ENCODE data around the gene SLC43A2. TPM values are rescaled to one million over a fixed set of nuclear protein-coding genes. Genes with fewer than 3 reads are reported as not detected.

The SLC43A2 gene
- polyA plus RNA-seq, 1 donor from 2014 or later, result 60.1 TPM

- Histone ChIP-seq H3K79me2 (replicated peaks; ENCODE audit: insufficient read depth, low read length) (no peaks in the 10 kb centered on the region), H3K9me2 (ENCODE audit: insufficient read depth, low read length) (no peaks in the 10 kb centered on the region), H3K36me3 (ENCODE audit: insufficient read depth, low read length) (no peaks in the 10 kb centered on the region), H3K27ac (ENCODE audit: low read length) (no peak overlapping the region), H3K27me3 (ENCODE audit: insufficient read depth, low read depth, low read length) (no peaks in the 10 kb centered on the region), H2AFZ (ENCODE audit: low read depth, low read length) (no peak overlapping the region), H3K4me3 (ENCODE audit: low read length) (no peak overlapping the region), H3K9ac (ENCODE audit: low read length) (no peak overlapping the region), H4K20me1 (ENCODE audit: insufficient read depth) (no peaks in the 10 kb centered on the region), H3K9me3 (ENCODE audit: low read length) (no peaks in the 10 kb centered on the region), H3F3A (ENCODE audit: insufficient read depth, low read length, poor library complexity, severe bottlenecking) (no peaks in the 10 kb centered on the region), H3K4me2 (ENCODE audit: low read length) (no peak overlapping the region)
- no peak for TF ChIP-seq TAF1 (IDR thresholded peaks at IDR 0.05; ENCODE audit: low read depth)
- TF ChIP-seq POLR2AphosphoS5 (IDR thresholded peaks at IDR 0.05), result no peak
- no peak for TF ChIP-seq EP300 (conservative IDR thresholded peaks at IDR 0.05; ENCODE audit: poor library complexity, severe bottlenecking)
- TF ChIP-seq EZH2 (IDR thresholded peaks at IDR 0.05; ENCODE audit: borderline replicate concordance, insufficient read depth, low read length, poor library complexity, severe bottlenecking), result no peak
- TF ChIP-seq SMC3 (conservative IDR thresholded peaks at IDR 0.05; ENCODE audit: poor library complexity), result no peak
- TF ChIP-seq, protein P1, sequence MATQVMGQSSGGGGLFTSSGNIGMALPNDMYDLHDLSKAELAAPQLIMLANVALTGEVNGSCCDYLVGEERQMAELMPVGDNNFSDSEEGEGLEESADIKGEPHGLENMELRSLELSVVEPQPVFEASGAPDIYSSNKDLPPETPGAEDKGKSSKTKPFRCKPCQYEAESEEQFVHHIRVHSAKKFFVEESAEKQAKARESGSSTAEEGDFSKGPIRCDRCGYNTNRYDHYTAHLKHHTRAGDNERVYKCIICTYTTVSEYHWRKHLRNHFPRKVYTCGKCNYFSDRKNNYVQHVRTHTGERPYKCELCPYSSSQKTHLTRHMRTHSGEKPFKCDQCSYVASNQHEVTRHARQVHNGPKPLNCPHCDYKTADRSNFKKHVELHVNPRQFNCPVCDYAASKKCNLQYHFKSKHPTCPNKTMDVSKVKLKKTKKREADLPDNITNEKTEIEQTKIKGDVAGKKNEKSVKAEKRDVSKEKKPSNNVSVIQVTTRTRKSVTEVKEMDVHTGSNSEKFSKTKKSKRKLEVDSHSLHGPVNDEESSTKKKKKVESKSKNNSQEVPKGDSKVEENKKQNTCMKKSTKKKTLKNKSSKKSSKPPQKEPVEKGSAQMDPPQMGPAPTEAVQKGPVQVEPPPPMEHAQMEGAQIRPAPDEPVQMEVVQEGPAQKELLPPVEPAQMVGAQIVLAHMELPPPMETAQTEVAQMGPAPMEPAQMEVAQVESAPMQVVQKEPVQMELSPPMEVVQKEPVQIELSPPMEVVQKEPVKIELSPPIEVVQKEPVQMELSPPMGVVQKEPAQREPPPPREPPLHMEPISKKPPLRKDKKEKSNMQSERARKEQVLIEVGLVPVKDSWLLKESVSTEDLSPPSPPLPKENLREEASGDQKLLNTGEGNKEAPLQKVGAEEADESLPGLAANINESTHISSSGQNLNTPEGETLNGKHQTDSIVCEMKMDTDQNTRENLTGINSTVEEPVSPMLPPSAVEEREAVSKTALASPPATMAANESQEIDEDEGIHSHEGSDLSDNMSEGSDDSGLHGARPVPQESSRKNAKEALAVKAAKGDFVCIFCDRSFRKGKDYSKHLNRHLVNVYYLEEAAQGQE (IDR thresholded peaks at IDR 0.05; ENCODE audit: borderline replicate concordance), result no peak
- no peak for TF ChIP-seq CTCF (IDR thresholded peaks at IDR 0.05; ENCODE audit: poor library complexity, severe bottlenecking)
- no peak for TF ChIP-seq MXI1 (conservative IDR thresholded peaks at IDR 0.05; ENCODE audit: poor library complexity, severe bottlenecking)
- no peak for TF ChIP-seq RAD21 (conservative IDR thresholded peaks at IDR 0.05)
Observed at GRCh38 chr17:1612400-1612799, 16.2 kb downstream of the SLC43A2 start.

GRCh38 chr17:1611715-1612114 lies 16.9 kb downstream of the SLC43A2 start:
- H3K9me2 ChIP-seq (ENCODE audit: insufficient read depth, low read length), result no peaks in the 10 kb centered on the region
- TF ChIP-seq EP300 (conservative IDR thresholded peaks at IDR 0.05; ENCODE audit: poor library complexity, severe bottlenecking), result no peak
- no peak for TF ChIP-seq CTCF (IDR thresholded peaks at IDR 0.05; ENCODE audit: poor library complexity, severe bottlenecking)
- no peak for TF ChIP-seq MXI1 (conservative IDR thresholded peaks at IDR 0.05; ENCODE audit: poor library complexity, severe bottlenecking)
- no peak for TF ChIP-seq SMC3 (conservative IDR thresholded peaks at IDR 0.05; ENCODE audit: poor library complexity)
- H3K27ac ChIP-seq (ENCODE audit: low read length), result no peak overlapping the region
- H3F3A ChIP-seq (ENCODE audit: insufficient read depth, low read length, poor library complexity, severe bottlenecking), result no peaks in the 10 kb centered on the region
- H3K36me3 ChIP-seq (ENCODE audit: insufficient read depth, low read length), result no peaks in the 10 kb centered on the region
- no peaks in the 10 kb centered on the region for H4K20me1 ChIP-seq (ENCODE audit: insufficient read depth)
- H3K4me2 ChIP-seq (ENCODE audit: low read length), result no peak overlapping the region
- H3K79me2 ChIP-seq (replicated peaks; ENCODE audit: insufficient read depth, low read length), result no peaks in the 10 kb centered on the region
- no peak overlapping the region for H3K9ac ChIP-seq (ENCODE audit: low read length)
- H3K27me3 ChIP-seq (ENCODE audit: insufficient read depth, low read depth, low read length), result no peaks in the 10 kb centered on the region
- H3K9me3 ChIP-seq (ENCODE audit: low read length), result no peaks in the 10 kb centered on the region
- H2AFZ ChIP-seq (ENCODE audit: low read depth, low read length), result no peak overlapping the region
- H3K4me3 ChIP-seq (ENCODE audit: low read length), result no peak overlapping the region
